Cardiac fibroblast (primary cell): ENCODE measurements around the gene HNF1A.

ENCODE experiments used
- DNase-seq, 2 donors: peaks; one replicate each; pipeline versions ENCODE4 v3.0.0 to v3.0.0-alpha.2; 2010; ENCODE audit warnings: low read depth in 2 of 2
- H3K4me3 ChIP-seq, 2 donors: replicated peaks in 1 of 2; 1 replicate in 1 of 2; 2 replicates in 1 of 2; pipeline ENCODE4 v1.5.1; 2011; ENCODE audit warnings: low read depth in 2 of 2, low read length in 2 of 2, mild to moderate bottlenecking in 2 of 2, moderate library complexity in 1 of 2
- TF ChIP-seq, protein P1 (sequence below): IDR thresholded peaks from one replicate; pipeline ENCODE4 v1.5.1; 2011; ENCODE audit warnings: low read depth, mild to moderate bottlenecking, low read length, inconsistent platforms

Gene HNF1A

DNA sequence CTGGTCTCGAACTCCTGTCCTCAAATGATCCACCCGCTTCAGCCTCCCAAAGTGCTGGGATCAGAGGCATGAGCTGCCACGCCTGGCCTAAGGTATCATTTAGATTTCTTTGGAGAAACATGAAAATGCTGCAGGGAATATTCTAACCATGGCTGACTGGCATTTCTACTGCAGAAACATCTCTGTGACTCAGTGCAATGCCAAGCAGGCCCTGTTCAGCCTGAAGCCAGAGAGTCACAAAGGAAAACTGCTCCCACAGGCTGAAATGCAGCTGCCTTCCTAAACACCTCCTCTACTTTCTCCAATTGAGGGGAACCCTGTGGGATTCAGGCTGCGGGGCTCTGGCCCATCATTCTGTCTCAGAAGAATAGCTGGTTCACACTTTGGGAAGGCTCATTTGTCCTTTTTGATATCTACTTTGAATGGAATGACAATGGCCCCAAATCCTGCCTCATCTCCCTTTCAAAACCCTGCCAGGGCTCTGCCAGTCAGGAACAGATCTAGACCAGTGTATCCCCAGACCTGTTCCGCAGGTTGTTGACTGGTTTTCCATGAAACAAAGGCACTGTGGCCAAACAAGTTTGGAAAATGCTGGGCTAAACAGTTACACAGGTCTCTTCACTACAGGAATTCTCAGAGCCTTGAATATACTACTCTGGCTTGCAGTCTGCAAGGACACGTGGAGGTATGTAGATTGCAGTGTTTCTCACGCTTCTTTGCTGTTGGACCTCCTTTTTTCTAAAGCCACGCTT lies 30.2 kb downstream of the HNF1A start:
- no peak overlapping the region for H3K4me3 ChIP-seq
- TF ChIP-seq, protein P1, sequence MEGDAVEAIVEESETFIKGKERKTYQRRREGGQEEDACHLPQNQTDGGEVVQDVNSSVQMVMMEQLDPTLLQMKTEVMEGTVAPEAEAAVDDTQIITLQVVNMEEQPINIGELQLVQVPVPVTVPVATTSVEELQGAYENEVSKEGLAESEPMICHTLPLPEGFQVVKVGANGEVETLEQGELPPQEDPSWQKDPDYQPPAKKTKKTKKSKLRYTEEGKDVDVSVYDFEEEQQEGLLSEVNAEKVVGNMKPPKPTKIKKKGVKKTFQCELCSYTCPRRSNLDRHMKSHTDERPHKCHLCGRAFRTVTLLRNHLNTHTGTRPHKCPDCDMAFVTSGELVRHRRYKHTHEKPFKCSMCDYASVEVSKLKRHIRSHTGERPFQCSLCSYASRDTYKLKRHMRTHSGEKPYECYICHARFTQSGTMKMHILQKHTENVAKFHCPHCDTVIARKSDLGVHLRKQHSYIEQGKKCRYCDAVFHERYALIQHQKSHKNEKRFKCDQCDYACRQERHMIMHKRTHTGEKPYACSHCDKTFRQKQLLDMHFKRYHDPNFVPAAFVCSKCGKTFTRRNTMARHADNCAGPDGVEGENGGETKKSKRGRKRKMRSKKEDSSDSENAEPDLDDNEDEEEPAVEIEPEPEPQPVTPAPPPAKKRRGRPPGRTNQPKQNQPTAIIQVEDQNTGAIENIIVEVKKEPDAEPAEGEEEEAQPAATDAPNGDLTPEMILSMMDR = no peak
- DNase-seq = no peak

- peak; percentile 39 to 50 for DNase-seq
- TF ChIP-seq, protein P1 = peak; percentile 36
- H3K4me3 ChIP-seq = no peak overlapping the region
Observed at GRCh38 chr12:121009741-121010140, 31.4 kb downstream of the HNF1A start.

DNA sequence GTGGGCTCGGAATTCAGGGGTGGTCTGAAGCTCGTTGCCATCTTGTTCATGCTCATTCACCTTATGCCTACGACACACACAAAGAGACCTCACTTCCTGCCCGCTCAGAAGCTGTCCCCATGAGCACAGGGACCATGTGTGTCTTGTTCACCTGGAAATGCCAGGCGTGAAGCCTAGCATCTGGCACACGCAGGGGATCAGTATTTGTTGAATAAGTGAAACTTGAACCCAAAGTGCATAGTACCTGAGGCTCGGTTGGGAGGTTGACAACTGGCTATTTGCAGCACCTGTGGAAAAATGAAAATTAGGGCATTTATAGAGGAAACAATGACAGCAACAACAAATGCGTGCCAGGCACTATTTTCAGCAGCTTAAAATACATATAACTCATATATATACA lies 32.5 kb downstream of the HNF1A start:
- TF ChIP-seq, protein P1 = no peak
- H3K4me3 ChIP-seq = no peak overlapping the region
- no peak for DNase-seq

DNA sequence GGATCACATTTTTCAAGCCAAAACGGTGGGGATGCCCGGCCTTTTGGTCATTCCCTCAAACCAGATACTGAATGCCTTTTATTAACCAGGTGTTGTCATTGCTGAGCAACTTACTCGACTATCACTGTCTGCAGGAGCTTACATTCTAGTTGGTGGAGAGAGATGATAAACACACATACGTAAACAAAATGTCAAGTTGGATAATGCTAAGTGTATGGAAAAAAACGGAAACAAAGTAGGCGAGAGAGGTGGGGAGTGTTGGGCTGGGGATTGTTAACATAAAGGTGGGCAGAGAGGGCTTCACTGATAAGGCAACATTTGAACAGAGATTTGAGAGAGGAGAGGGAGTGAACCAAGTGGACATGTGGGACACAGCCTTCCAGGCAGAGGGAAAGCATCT lies 33.5 kb downstream of the HNF1A start:
- TF ChIP-seq, protein P1 = no peak
- DNase-seq = no peak
- no peak overlapping the region for H3K4me3 ChIP-seq

DNA sequence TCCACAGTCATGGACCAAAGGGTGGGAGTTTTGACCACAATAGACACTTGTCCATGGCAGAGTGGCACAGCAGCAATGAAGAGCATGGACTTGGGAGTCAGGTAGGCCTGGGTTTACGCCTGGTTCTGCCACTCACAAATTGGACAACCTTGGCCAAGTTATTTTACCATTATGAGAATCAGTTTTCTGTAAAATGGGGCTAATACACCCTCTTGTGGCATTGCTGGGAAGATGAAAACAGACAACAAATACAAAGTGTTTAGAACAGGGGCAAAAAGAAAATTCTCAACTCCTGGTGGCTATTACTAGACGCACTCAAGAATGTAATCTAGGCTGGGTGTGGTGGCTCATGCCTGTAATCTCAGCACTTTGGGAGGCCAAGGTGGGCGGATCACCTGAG lies 35.4 kb downstream of the HNF1A start:
- H3K4me3 ChIP-seq = no peak overlapping the region
- DNase-seq = no peak
- TF ChIP-seq, protein P1 = no peak

GRCh38 chr12:121015825-121016766 lies 37.8 kb downstream of the HNF1A start, which contains the start of gene C12orf43:
Gene C12orf43, minus strand, starts transcription at chr12:121016487. Its CDS starts 13 bp downstream, at chr12:121016474.
- peak; percentile 87 to 89 for DNase-seq
- TF ChIP-seq, protein P1 = no peak
- peak within 1 kb of the TSS; percentile 70 to 92 for H3K4me3 ChIP-seq
